GM23338 (cell line): ENCODE results near the gene CNNM2. TPM values are rescaled to one million over a fixed set of nuclear protein-coding genes. Genes with fewer than 3 reads are reported as not detected.

ENCODE experiments used
- ATAC-seq: fragments of 200-7000 bp; cut with Tn5 transposase; 3 replicates; pipeline ENCODE4 v1.9.1; 2020
- DNase-seq: peaks from one replicate; pipeline ENCODE4 v3.0.0-alpha.2; 2015; ENCODE audit warnings: low spot score
- H2AFZ ChIP-seq: fragments of 200-600 bp; sonication (generic); 2 replicates; pipeline ENCODE4 v1.8.0; 2016; ENCODE audit warnings: antibody characterized with exemption, mild to moderate bottlenecking, moderate library complexity
- H3F3A ChIP-seq: fragments of 200-600 bp; sonication (generic); replicated peaks from 2 replicates; pipeline ENCODE4 v1.8.0; 2017; ENCODE audit warnings: antibody characterized with exemption, mixed run types, low read depth
- H3K27ac ChIP-seq: fragments of 200-600 bp; sonication (generic); 2 replicates; pipeline ENCODE4 v1.6.1; 2016; ENCODE audit warnings: low read depth
- H3K27me3 ChIP-seq: fragments of 200-600 bp; sonication (generic); 2 replicates; pipeline ENCODE4 v1.8.0; 2016; ENCODE audit warnings: mild to moderate bottlenecking, mixed run types, moderate library complexity; ENCODE audit not compliant: insufficient read depth
- H3K36me3 ChIP-seq: fragments of 200-600 bp; sonication (generic); 2 replicates; pipeline ENCODE4 v1.8.0; 2016; ENCODE audit warnings: mild to moderate bottlenecking; ENCODE audit not compliant: insufficient read depth
- H3K4me1 ChIP-seq: fragments of 200-600 bp; sonication (generic); 2 replicates; pipeline ENCODE4 v1.8.0; 2016; ENCODE audit warnings: mild to moderate bottlenecking, moderate library complexity; ENCODE audit not compliant: insufficient read depth
- H3K4me2 ChIP-seq: fragments of 200-600 bp; sonication (generic); 2 replicates; pipeline ENCODE4 v1.7.1; 2017; ENCODE audit warnings: mixed run types
- H3K4me3 ChIP-seq: fragments of 200-600 bp; sonication (generic); 2 replicates; pipeline ENCODE4 v1.6.1; 2016; ENCODE audit warnings: mixed run types
- H3K79me2 ChIP-seq: fragments of 200-600 bp; sonication (generic); replicated peaks from 2 replicates; pipeline ENCODE4 v1.8.0; 2017; ENCODE audit warnings: mild to moderate bottlenecking; ENCODE audit not compliant: insufficient read depth
- H3K9me2 ChIP-seq: fragments of 200-600 bp; sonication (generic); 2 replicates; pipeline ENCODE4 v1.8.0; 2017; ENCODE audit not compliant: insufficient read depth
- H4K20me1 ChIP-seq: fragments of 200-600 bp; sonication (generic); replicated peaks from 2 replicates; pipeline ENCODE4 v1.8.0; 2017; ENCODE audit warnings: mild to moderate bottlenecking; ENCODE audit not compliant: insufficient read depth
- H3K27ac Mint-ChIP-seq: 2 replicates; pipeline ENCODE4 v1.8.0; 2020; ENCODE audit warnings: inconsistent platforms, mild to moderate bottlenecking, moderate library complexity, mixed read lengths
- H3K27me3 Mint-ChIP-seq: 3 replicates; pipeline ENCODE4 v1.8.0; 2022; ENCODE audit warnings: low read depth, mild to moderate bottlenecking, moderate library complexity, mixed read lengths, inconsistent platforms; ENCODE audit not compliant: insufficient read depth, poor library complexity
- H3K36me3 Mint-ChIP-seq: 3 replicates; pipeline ENCODE4 v1.8.0; 2021; ENCODE audit warnings: low read depth, mild to moderate bottlenecking, inconsistent platforms, moderate library complexity, mixed read lengths
- H3K4me1 Mint-ChIP-seq: 3 replicates; pipeline ENCODE4 v1.8.0; 2020; ENCODE audit warnings: mild to moderate bottlenecking, inconsistent platforms, mixed read lengths
- H3K4me3 Mint-ChIP-seq: 3 replicates; pipeline ENCODE4 v1.8.0; 2021; ENCODE audit warnings: moderate library complexity, mild to moderate bottlenecking, inconsistent platforms, mixed read lengths
- H3K9me3 Mint-ChIP-seq: 3 replicates; pipeline ENCODE4 v1.8.0; 2020; ENCODE audit warnings: moderate library complexity, mild to moderate bottlenecking, inconsistent platforms, mixed read lengths
- CREB1 ChIP-seq: fragments of 250-450 bp; sonication (Bioruptor Pico); IDR thresholded peaks from 2 replicates; pipeline ENCODE4 v1.5.0; 2020; ENCODE audit warnings: low read depth, mild to moderate bottlenecking, moderate library complexity
- EZH2 ChIP-seq: fragments of 200-600 bp; sonication (generic); IDR thresholded peaks from one replicate; pipeline ENCODE4 v1.8.0; 2017; ENCODE audit warnings: antibody characterized with exemption, mild to moderate bottlenecking, low read depth; ENCODE audit not compliant: unreplicated experiment
- POLR2AphosphoS5 ChIP-seq: IDR thresholded peaks from 2 replicates; pipeline ENCODE4 v1.6.1; 2016; ENCODE audit warnings: antibody characterized with exemption, low read depth
- REST ChIP-seq: IDR thresholded peaks from one replicate; pipeline ENCODE4 v1.6.1; 2018; ENCODE audit warnings: antibody characterized with exemption; ENCODE audit not compliant: unreplicated experiment
- ZNF462 ChIP-seq: fragments of 250-450 bp; sonication (Bioruptor Pico); IDR thresholded peaks from 2 replicates; pipeline ENCODE4 v1.5.0; 2020; ENCODE audit warnings: mild to moderate bottlenecking, moderate library complexity
- polyA plus RNA-seq: library from polyadenylated mRNA; unstranded; fragments of >200 nt; fragmentation: Nextera tagmentation; extraction: Ambion mirVana; gene quantifications from 2 replicates; pipeline ENCODE4 v1.2.1, GENCODE V29; 2016
- total RNA-seq: library from RNA; depleted of rRNA; stranded (reverse); fragments of >200 nt; shearing (Covaris generic); gene quantifications from 2 replicates; pipeline ENCODE4 v1.2.3, GENCODE V29; 2014

CNNM2 gene
- total and polyA plus RNA-seq, 2 experiments from 2014 or later = 4.5 to 31.3 TPM

- no peak for TF ChIP-seq ZNF462 (CRISPR knock-in tag)
Measured at GRCh38 chr10:102868911-102869257, 49.2 kb upstream of the CNNM2 start (continued).

GRCh38 chr10:102869258-102870198, 48.6 kb upstream of the CNNM2 start, which contains the start of gene AS3MT:
AS3MT (plus strand) TSS chr10:102869470; CDS start chr10:102869593, 123 bp downstream.
- H3K27ac ChIP-seq = no peak within 1 kb of the TSS
- Mint-ChIP-seq H3K9me3 (no peaks in the 10 kb centered on the region), H3K4me3 (peak within 1 kb of the TSS; percentile 76), H3K27me3 (peaks cover 5% of the 10 kb centered on the region), H3K36me3 (no peaks in the 10 kb centered on the region; the same call in 2 of the 3 replicates), H3K27ac (no peak within 1 kb of the TSS), H3K4me1 (peaks cover 10% of the 10 kb centered on the region)
- H2AFZ ChIP-seq = peak within 1 kb of the TSS; percentile 99
- no peaks in the 10 kb centered on the region for H4K20me1 ChIP-seq
- no peaks in the 10 kb centered on the region for H3K27me3 ChIP-seq
- H3K79me2 ChIP-seq = no peaks in the 10 kb centered on the region
- DNase-seq (peak; percentile 91), ATAC-seq (peak; percentile 95)
- peak within 1 kb of the TSS; percentile 76 for H3K4me2 ChIP-seq
- H3F3A ChIP-seq = peaks cover 10% of the 10 kb centered on the region
- H3K4me3 ChIP-seq = peak within 1 kb of the TSS; percentile 63
- no peaks in the 10 kb centered on the region for H3K4me1 ChIP-seq
- no peaks in the 10 kb centered on the region; the same call in 1 of the 2 replicates for H3K36me3 ChIP-seq
- TF ChIP-seq POLR2AphosphoS5 (peak; percentile 57), REST (no peak), EZH2 (no peak), CREB1 (CRISPR knock-in tag) (peak; percentile 38; the same call in 1 of the 2 replicates)
- no peaks in the 10 kb centered on the region for H3K9me2 ChIP-seq
